Measurements from ENCODE around the gene OR2F1.

DNA sequence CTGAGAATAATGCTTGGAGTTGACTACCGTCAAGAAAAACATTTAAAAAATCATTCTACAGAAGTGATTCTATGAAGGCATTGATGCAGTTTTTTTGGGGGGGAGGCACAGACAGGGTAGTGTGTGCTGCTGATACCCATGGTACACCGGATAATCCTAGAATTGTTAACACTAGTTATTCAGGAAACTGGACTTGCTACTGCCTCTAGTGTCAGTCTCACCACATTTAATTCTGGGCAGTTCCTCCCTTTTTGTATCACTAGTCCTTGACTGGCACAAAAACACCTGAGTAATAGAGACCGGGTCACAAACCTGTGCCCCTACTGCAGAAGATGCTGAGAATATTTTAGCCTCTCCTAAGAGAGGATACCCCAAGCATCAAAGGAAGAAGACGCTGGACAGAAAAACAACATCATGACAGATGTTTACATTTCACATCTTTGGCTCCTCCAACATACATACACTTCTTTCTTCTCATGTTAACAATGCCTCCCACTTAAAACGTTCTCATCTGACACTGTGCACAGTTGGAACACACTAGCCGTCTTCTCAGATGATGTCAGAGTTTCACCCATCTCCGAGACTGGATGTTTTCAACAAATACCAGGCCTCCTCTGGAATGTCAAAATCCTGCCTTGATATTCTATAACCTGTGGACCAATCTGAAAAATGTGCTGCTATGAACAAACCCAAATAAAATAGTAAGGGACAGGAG, 39.5 kb upstream of the OR2F1 start:
- TF ChIP-seq, protein P1, sequence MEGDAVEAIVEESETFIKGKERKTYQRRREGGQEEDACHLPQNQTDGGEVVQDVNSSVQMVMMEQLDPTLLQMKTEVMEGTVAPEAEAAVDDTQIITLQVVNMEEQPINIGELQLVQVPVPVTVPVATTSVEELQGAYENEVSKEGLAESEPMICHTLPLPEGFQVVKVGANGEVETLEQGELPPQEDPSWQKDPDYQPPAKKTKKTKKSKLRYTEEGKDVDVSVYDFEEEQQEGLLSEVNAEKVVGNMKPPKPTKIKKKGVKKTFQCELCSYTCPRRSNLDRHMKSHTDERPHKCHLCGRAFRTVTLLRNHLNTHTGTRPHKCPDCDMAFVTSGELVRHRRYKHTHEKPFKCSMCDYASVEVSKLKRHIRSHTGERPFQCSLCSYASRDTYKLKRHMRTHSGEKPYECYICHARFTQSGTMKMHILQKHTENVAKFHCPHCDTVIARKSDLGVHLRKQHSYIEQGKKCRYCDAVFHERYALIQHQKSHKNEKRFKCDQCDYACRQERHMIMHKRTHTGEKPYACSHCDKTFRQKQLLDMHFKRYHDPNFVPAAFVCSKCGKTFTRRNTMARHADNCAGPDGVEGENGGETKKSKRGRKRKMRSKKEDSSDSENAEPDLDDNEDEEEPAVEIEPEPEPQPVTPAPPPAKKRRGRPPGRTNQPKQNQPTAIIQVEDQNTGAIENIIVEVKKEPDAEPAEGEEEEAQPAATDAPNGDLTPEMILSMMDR (IDR thresholded peaks at IDR 0.05; ENCODE audit: borderline replicate concordance, extremely low read depth, low read length, poor library complexity, severe bottlenecking): no peak
- no peak for TF ChIP-seq EZH2 (IDR thresholded peaks at IDR 0.05; ENCODE audit: borderline replicate concordance, low read depth, low read length, severe bottlenecking)

All from DND-41 (cell line).